ENCODE results near the gene MXD3.

Gene MXD3

DNA sequence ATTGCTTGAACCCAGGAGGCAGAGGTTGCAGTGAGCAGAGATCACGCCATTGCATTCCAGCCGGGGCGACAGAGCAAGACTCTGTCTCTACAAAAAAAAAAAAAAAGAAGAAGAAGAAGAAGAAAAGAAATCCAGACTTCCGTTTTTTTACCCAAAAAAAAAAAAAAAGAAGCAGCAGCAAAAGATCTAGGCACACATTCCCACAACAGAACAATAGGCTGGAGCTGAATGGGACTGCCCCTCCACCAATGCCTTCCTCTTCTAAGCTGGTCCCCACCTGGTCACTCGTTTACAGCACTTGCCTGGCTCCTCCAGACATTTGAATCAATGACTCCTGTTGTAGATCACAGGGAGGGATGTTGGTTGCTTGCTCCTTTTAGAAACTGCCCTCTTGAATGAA, 41.4 kb upstream of the MXD3 start:
- TF ChIP-seq, protein P1, sequence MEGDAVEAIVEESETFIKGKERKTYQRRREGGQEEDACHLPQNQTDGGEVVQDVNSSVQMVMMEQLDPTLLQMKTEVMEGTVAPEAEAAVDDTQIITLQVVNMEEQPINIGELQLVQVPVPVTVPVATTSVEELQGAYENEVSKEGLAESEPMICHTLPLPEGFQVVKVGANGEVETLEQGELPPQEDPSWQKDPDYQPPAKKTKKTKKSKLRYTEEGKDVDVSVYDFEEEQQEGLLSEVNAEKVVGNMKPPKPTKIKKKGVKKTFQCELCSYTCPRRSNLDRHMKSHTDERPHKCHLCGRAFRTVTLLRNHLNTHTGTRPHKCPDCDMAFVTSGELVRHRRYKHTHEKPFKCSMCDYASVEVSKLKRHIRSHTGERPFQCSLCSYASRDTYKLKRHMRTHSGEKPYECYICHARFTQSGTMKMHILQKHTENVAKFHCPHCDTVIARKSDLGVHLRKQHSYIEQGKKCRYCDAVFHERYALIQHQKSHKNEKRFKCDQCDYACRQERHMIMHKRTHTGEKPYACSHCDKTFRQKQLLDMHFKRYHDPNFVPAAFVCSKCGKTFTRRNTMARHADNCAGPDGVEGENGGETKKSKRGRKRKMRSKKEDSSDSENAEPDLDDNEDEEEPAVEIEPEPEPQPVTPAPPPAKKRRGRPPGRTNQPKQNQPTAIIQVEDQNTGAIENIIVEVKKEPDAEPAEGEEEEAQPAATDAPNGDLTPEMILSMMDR (conservative IDR thresholded peaks at IDR 0.05; ENCODE audit: low read depth), result no peak
- POLR2A ChIA-PET (ENCODE audit: low non-redundant PET), result no interaction called here
- H3K27ac ChIP-seq, result no peak overlapping the region
- CTCF ChIA-PET, result no interaction called here
- no peak for DNase-seq (ENCODE audit: low spot score)

DNA sequence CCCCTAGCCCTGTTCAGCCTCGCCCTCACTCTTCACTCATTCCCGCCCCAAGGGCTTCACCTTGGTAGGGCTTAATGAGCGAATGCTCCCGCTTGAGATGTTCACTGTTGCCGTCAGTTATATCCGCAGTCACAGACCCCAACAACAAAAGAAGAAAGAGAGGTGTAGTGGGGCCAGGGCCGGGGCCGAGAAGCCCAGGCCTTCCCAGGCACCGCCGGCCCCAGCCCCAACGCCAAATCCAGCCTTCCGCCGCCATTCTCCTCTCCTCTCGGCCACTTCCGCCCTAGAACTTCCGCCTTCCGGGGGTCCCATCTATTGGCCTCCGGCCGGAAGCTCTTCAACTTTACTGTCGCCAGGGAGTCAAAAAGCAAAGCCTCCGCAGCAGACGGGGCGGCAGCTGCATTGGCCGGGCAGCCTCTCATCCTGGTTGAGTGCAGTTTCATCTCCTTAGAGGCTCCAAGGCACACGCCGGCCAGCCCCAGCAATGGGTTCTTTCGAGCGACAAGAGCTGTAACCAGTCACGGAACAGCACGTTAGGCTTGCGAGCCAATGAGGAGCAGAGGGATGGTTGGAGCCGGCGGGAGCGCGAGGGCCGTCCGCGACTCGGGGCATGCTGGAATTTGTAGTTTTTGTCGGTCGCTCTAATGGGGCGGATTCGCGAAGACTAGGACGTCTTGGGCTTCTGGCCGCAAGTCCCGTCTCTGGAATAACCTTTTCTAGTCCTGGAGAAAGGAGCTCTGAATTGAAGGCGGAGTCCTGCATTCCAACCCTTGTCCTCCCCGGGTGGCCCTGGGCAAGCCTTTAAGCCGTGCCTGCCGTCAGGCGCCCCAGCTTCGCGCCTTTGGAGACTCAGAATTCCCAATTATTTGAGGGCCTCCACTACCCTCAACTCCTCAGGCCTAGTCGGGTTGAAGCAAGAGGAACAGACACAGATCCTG, 40.0 kb upstream of the MXD3 start, which contains the start of gene LMAN2:
TSS of gene LMAN2 (minus strand) at position 277 of the 938 bp plus-strand sequence. CDS start at position 256, 21 bp downstream.
- H3K27ac ChIP-seq, result peak within 1 kb of the TSS; percentile 95
- POLR2A ChIA-PET (ENCODE audit: low non-redundant PET), result interaction anchor here (0.9 kb wide), 1 partner anchor 50 kb away, joined by 4 read pairs; no protein-coding TSS in a partner anchor
- TF ChIP-seq, protein P1 (conservative IDR thresholded peaks at IDR 0.05; ENCODE audit: low read depth), result no peak
- DNase-seq (ENCODE audit: low spot score), result peak; percentile 99
- CTCF ChIA-PET, result interaction anchor here (0.5 to 2.6 kb wide), 4 partner anchors 12 to 237 kb away, joined by 3 to 15 read pairs (median 3); no protein-coding TSS in a partner anchor

DNA sequence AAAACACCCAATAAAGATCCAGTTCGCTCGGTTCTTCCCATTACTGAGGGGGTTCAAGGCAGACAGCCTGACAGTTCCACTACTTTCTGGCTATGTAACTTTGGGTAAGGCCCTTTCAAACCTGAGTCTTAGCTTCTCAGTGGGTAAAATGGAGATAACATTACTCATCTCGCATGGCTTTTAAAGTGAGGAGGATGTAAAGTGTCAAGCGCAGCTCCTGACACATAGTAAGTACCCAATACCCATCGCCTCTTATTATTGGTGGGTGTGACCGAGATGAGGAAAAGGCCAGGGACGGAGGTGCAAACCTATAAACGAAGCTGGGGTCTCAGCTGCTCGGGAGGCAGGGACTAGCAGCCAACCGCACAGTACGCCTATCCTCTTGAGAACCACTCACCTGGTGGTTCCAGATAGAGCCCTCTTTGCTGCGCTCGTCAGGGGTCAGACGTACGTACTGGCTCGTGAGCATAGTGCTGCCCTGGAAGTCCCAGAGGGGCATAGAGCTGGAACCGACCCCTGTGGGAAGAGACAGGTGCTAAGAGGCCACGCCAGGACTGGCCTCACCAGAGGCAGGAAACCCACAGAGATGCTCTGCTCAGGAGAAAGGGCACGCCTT, 39.2 kb upstream of the MXD3 start:
- peak overlapping the region; percentile 95 for H3K27ac ChIP-seq
- POLR2A ChIA-PET (ENCODE audit: low non-redundant PET), result interaction anchor here (1.0 kb wide), 1 partner anchor 39 kb away, joined by 4 read pairs; no protein-coding TSS in a partner anchor
- TF ChIP-seq, protein P1 (conservative IDR thresholded peaks at IDR 0.05; ENCODE audit: low read depth), result no peak
- DNase-seq (ENCODE audit: low spot score), result no peak
- CTCF ChIA-PET, result interaction anchor here (0.9 to 2.6 kb wide), 4 partner anchors 13 to 52 kb away, joined by 3 to 15 read pairs (median 3); no protein-coding TSS in a partner anchor

- ChIA-PET CTCF (interaction anchor here (0.5 kb wide), 1 partner anchor 289 kb away, joined by 4 read pairs; no protein-coding TSS in a partner anchor), POLR2A (ENCODE audit: low non-redundant PET) (no interaction called here)
- peak overlapping the region; percentile 16 for H3K27ac ChIP-seq
- TF ChIP-seq, protein P1 (conservative IDR thresholded peaks at IDR 0.05; ENCODE audit: low read depth), result no peak
- DNase-seq (ENCODE audit: low spot score), result no peak
These were observed 38.1 kb upstream of the MXD3 start for GRCh38 chr5:177349762-177350161.

DNA sequence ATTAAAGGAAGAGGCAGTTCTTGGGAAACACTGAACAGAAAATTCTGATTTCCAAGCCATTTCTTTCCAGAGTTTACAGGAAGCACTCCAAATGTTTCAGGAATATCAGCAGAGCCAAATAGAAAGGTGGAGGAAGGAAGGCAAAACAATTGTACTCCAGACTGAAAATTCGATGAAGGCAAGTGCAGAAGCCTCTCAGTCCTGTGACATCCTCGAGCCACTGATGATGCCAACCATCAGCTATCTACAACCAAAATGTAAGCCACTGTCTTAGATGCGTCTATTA, 37.6 kb upstream of the MXD3 start:
- ChIA-PET CTCF (interaction anchor here (0.7 to 0.8 kb wide), 3 partner anchors 23 to 880 kb away, joined by 3 to 6 read pairs (median 5); no protein-coding TSS in a partner anchor), POLR2A (ENCODE audit: low non-redundant PET) (interaction anchor here (0.7 kb wide), 1 partner anchor 30 kb away, joined by 7 read pairs; no protein-coding TSS in a partner anchor)
- TF ChIP-seq, protein P1 (conservative IDR thresholded peaks at IDR 0.05; ENCODE audit: low read depth), result no peak
- H3K27ac ChIP-seq, result no peak overlapping the region
- no peak for DNase-seq (ENCODE audit: low spot score)

DNA sequence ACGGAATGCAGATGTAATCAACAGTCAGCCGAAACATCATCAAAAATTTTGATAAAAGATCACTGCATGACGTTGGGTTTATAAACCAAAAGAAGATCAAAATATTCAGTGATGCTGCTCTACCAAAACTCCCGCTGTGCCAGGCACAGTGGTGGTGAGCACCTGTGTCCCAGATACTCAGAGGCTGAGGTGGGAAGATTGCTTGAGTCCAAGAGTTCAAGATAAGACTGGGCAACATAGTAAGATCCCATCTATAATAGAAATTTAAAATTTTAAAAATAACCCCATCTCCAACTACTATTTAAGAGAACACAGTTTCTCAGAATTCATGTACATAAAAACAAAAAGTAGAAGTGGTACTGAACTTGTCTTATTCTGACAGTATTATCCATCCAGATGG, 36.0 kb upstream of the MXD3 start:
- POLR2A ChIA-PET (ENCODE audit: low non-redundant PET), result no interaction called here
- no peak for DNase-seq (ENCODE audit: low spot score)
- TF ChIP-seq, protein P1 (conservative IDR thresholded peaks at IDR 0.05; ENCODE audit: low read depth), result no peak
- H3K27ac ChIP-seq, result no peak overlapping the region
- CTCF ChIA-PET, result interaction anchor here (1.9 kb wide), 1 partner anchor 38 kb away, joined by 5 read pairs; no protein-coding TSS in a partner anchor
